GM19463 (cell line): ENCODE data around the gene CACNG1.
"Not testable (repeated sequence)": the region's sequence is repeated elsewhere in the genome, so short reads cannot be mapped to it uniquely, and the experiment has no call there.

Experiments used
- ATAC-seq: cut with Tn5 transposase; IDR thresholded peaks from one replicate; pipeline ENCODE4 v1.9.1; 2021; ENCODE audit warnings: mild to moderate bottlenecking, moderate library complexity; ENCODE audit not compliant: unreplicated experiment

The CACNG1 gene

DNA sequence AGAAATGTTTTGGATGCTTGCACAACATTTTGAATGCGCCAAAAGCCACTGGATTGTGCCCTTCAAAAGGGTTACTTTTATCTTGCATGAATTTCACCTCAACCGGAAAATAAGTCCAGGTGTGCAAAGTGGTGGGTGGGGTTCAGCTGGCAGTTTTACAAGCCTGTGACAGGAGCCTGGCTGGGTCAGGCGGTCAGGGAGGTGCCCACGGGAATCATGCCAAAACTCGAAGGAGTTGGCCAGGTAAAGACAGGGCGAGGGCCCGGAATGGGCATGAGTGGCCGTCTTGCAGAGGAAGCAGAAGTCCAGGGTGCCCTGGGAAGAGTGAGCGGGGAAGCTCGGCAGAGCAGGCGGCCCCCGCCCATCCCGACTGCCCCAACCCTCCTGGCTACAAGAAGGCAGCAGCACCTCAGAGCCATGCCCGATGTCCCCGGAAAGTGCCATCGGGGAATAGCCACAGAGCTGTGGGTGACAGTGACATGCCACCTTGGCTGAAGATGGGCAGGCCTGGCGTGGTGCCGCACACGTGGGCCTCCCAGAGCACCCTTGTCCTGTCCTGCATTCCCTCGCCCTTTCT lies 19.1 kb upstream of the CACNG1 start:
- no peak for ATAC-seq

- no peak for ATAC-seq
These were observed 18.0 kb upstream of the CACNG1 start for GRCh38 chr17:67026341-67026740.

DNA sequence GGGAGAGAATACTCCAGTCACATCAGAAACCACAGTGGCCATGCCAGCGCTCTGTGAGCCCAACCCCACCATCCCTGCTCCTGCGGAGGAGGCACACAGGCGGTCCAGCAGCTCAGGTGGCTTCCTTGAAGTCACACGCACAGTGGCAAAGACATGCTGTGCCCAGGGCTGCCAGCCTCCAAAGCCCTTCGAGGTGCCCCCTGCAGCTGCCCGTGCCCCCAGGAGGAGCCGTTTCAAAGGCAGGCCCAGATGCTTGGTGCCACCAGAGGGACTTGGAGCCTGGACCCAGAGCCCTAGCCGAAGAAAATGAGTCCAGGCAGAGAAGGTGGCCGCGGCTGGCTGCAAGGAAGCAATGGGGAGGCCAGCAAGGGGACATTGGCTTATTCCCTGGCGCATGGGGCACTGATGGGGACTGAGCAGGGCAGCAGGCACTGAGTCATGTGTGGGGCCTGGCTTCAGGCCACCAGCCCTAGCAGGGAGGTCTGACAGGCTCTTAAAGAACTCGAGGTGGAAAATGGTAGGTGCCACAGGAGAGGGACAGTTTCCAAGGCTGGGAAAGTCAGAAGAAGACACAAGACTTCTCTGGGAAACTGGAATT lies 17.2 kb upstream of the CACNG1 start:
- no peak for ATAC-seq

- ATAC-seq: no peak
These were observed 13.7 kb upstream of the CACNG1 start for GRCh38 chr17:67030641-67031040.

- no peak for ATAC-seq
These were observed 12.0 kb upstream of the CACNG1 start for GRCh38 chr17:67032382-67032781.

DNA sequence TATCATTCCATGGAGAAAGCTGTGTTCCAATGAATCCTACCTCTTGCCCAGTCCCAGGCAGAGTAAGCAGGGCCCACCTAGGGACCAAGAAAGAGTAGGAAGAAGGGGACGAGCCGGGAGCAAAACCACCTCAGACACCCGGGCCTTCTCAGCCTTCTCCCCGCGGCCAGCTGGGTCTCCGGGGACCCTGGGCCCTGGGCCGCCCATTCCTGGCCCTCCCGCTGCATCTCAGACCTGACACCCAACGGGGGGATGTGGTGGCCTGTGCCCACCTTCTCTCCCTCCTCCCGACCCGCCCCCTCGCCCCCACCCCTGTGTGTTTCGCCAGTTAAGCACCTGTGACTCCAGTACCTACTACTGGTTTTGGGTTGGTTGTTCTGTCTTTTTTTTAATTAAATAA lies 11.4 kb upstream of the CACNG1 start:
- no peak for ATAC-seq

GRCh38 chr17:67033613-67034012 lies 10.7 kb upstream of the CACNG1 start:
- no peak for ATAC-seq

DNA sequence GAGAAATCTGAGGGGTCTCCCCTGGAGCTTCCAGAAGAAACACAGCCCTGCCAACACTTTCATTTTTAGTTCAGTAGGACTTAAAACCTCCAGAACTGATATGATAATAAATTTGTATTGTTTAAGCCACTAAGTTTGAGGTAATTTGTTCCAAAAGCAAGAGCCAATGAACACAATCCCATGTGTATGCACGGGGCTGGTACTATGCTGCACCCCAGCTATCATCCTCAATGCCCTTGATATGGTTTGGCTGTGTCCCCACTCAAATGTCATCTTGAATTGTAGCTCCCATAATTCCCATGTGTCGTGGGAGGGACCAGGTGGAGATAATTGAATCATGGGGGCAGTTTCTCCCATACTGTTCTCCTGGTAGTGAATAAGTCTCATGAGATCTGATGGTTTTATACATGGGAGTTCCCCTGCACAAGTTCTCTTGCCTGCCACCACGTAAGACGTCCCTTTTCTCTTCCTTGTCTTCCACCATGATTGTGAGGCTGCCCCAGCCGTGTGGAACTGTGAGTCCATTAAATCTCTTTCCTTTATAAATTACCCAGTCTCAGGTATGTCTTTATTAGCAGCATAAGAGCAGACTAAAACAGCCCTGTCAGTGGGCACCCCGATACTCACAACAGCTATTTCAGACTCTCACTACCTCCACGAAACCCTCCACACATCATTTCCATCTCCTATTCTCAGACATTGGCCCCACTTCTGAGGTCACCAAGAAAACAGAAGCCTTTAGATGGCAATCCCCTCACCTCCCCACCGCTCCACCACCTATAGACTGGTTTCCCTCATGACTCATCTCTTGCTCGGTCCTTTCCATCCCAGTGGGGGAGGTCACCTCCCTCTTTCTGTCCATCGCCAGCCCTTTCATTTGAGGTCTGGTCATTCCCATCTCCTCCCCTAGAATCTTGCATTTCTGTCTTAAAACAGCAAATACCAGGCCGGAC lies 8.9 kb upstream of the CACNG1 start:
- ATAC-seq: peak; percentile 90

- no peak for ATAC-seq
These were observed 5.4 kb upstream of the CACNG1 start for GRCh38 chr17:67038861-67039365.

- ATAC-seq: no peak
These were observed 3.7 kb upstream of the CACNG1 start for GRCh38 chr17:67040652-67041051.

DNA sequence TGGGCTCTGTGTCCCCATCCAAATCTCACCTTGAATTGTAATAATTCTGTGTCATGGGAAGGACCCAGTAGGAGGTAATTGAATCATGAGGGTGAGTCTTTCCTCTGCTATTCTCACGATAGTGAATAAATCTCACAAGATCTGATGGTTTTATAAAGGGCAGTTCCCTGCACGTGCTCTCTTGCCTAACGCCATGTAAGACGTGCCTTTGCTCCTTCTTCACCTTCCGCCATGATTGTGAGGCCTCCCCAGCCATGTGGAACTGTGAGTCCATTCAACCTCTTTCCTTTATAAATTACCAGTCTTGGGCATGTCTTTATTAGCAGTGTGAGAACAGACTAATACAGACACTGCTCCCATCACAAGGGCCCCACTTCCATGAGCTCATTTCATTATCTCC lies 3.2 kb upstream of the CACNG1 start:
- not testable (repeated sequence) for ATAC-seq

DNA sequence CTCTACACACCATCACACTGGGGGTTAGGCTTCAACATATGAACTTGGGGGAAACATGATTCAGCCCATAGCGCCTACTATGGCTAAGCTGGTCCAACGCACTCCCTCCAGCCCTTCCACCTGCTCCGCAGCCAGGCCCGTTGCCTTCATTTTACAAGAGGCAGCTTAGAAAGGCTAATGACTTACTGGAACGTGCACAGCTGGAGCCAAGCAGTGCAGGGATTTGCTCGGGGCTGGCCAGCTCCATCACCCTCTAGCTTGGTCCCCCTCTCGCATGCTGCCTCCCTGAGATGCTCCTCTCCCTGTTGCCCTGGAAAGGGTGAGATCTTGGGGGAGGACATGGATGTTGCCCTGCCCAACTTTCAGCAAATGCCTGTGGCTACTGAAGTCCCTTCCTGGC lies 2.8 kb upstream of the CACNG1 start:
- ATAC-seq: no peak

DNA sequence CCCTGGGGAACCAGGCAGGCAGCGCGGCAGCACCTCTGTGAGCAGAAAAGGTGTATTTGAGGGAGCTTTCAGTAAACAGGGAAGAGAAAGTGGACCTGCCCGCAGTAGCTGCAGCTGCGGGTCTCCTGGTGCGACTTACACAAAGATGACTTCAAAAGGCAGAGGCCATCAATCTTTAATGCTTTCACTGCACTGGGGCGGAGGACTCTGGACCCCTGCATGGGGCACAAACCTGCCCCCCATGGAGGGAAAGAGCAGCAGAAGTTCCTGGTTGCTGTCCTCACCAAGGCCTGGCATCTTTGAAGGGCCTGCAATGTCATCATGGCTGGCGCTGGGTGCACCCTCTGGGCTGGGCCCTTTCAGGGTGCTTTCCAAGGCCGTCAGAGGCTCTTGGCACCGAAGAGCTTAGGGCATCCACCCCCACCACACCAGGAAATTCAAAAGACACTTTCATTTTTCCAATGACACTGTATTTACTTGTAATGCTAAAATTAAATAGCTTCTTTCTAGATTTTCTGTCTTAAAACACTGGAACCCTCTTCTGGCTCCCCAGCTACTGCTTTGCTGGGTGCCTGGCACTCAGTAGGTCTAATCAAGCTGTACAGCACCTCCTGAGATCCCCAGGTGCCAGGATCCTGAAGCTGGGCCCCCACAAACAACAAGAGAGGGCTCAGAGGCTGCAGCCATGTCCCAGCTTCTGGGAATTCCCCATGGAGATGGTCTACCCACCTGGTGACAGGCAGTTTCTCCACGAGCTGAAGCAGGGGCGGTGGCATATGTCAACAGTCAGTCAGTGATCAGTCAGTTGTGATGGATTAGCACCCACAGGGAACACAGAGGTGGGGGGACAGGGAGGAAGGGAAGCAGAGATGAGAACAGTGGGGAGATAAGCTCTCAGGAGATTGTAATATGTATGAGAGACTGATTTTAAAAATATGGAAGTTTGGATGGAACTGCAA lies 2.1 kb upstream of the CACNG1 start:
- ATAC-seq: peak; percentile 45

GRCh38 chr17:67043283-67043682 lies 1.1 kb upstream of the CACNG1 start:
- ATAC-seq: no peak

- ATAC-seq: no peak
These were observed 586 bp downstream of the CACNG1 start for GRCh38 chr17:67044940-67045339.

DNA sequence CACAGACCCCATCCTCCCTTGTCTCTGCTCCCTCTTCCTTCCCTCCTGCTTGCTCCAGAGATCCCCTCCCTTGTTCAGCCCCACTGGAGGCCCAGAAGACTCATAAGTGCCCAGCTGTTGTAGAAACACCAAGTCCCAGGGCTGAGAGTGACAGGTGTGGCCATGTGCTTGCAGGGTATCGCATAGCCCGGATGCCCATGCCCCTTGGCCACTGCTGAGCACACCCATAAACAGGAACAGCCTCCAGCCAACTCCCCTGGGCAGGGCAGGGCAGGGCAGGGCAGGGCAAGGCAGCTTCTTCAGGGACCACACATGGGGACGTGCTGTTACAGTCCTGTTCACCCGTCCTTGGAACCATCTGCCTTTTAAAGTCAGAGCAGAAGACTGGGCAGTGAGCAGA lies 2.0 kb downstream of the CACNG1 start:
- no peak for ATAC-seq

- no peak for ATAC-seq
These were observed 3.0 kb downstream of the CACNG1 start for GRCh38 chr17:67047382-67047781.

- ATAC-seq: no peak
These were observed 4.8 kb downstream of the CACNG1 start for GRCh38 chr17:67049025-67049739.

DNA sequence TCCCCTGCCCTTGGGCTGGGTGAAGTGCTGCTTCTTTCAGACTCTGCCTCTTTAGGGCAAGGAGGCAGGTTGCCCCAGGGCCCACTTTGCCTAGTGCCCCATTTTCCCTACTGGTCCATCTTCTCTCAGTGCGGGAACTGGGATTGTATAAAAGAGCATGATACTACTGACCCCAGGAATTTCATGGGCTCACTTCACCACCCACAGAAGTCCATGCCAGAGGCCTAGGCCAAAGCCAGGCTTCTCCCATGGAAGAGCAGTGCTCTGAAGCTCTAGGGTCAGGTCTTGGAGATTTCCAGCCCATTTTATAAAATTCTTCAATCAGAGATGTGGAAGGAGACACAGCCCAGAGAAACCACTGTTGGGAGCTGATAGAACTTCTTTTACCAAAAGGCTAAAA lies 5.7 kb downstream of the CACNG1 start:
- no peak for ATAC-seq
